Measurements from ENCODE around the gene PKP2. TPM values are rescaled to one million over a fixed set of nuclear protein-coding genes. Genes with fewer than 3 reads are reported as not detected.

PKP2 gene
- 0.67 and 1.2 TPM in 2 replicates for total RNA-seq

GRCh38 chr12:32896432-32897280 is at the start of gene PKP2:
PKP2 (minus strand) TSS chr12:32896777; CDS start chr12:32896731, 46 bp downstream.

GRCh38 chr12:32755654-32756475 is 140.7 kb downstream of the PKP2 start, which contains the start of gene YARS2:
YARS2 (minus strand) TSS chr12:32755897; CDS start chr12:32755874, 23 bp downstream.

Other genes with a start within 250 kb of the PKP2 start
- 47.7 and 48.3 TPM in 2 replicates for gene DNM1L, start 217.5 kb downstream of the PKP2 start, total RNA-seq
- 28.4 and 30.6 TPM in 2 replicates for gene YARS2, start 140.9 kb downstream of the PKP2 start, total RNA-seq